GM21717 (cell line): ENCODE data around the gene KRTAP12-3.
"Not testable (repeated sequence)": the region's sequence is repeated elsewhere in the genome, so short reads cannot be mapped to it uniquely, and the experiment has no call there.

Experiments
- ATAC-seq: cut with Tn5 transposase; IDR thresholded peaks from one replicate; pipeline ENCODE4 v1.9.1; 2021; ENCODE audit warnings: mild to moderate bottlenecking, moderate library complexity; ENCODE audit not compliant: unreplicated experiment

Gene KRTAP12-3

DNA sequence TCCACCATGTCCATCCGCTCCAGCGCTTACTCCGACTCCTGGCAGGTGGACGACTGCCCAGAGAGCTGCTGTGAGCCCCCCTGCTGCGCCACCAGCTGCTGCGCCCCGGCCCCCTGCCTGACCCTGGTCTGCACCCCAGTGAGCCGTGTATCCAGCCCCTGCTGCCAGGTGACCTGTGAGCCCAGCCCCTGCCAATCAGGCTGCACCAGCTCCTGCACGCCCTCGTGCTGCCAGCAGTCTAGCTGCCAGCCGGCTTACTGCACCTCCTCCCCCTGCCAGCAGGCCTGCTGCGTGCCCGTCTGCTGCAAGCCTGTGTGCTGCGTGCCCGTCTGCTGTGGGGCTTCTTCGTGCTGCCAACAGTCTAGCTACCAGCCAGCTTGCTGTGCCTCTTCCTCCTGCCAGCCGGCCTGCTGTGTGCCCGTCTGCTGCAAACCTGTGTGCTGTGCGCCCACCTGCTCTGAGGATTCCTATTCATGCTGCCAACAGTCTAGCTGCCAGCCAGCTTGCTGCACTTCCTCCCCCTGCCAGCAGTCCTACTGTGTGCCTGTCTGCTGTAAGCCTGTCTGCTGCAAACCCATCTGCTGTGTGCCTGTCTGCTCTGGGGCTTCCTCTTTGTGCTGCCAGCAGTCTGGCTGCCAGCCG is 30.4 kb upstream of the KRTAP12-3 start:
- not testable (repeated sequence) for ATAC-seq

DNA sequence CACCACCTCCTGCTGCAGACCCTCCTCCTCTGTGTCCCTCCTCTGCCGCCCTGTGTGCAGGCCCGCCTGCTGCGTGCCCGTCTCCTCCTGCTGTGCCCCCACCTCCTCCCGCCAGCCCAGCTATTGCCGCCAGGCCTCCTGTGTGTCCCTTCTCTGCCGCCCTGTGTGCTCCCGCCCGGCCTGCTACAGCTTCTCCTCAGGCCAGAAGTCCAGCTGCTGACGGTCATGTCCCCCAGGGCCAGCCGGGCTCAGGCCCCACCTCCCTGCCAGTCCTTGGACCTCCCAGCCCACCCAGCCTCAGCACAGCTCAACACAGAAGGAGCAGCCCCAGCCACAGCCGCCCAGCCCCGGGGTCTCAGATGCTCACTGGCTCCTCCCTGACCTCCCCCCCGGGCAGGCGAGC is 29.9 kb upstream of the KRTAP12-3 start:
- not testable (repeated sequence) for ATAC-seq

DNA sequence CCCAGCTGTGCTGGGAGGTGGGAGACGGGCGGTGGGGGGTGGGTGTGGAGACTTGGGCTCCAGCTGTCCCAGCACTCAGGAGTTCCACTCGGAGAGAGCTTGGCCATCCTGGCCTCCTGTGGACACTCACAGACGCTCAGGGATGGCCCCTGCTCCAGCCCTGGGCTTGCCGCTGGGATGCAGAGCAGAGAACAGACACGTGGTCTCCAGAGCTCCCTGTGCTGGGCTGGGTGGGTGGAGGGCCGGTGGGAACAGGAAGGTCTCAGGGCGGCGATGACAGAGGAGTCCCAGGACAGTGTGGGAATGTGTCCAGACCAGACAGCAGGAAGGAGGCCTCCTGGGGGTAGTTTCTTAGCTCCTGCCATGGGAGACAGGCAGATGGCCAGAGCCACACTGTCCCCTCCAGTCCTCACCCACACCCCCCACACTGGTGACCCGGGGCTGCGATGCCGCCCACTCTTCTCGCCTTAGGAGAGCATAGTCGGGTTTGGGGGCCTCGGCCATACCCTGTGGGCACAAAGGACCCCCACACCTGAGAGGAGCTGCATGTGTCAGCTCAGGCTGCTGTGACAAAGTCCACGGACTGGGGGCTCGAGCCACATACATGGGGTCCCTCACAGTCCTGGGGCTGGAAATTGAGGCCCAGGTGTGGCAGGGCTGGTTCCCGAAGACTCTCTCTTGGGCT is 28.9 kb upstream of the KRTAP12-3 start:
- no peak for ATAC-seq

DNA sequence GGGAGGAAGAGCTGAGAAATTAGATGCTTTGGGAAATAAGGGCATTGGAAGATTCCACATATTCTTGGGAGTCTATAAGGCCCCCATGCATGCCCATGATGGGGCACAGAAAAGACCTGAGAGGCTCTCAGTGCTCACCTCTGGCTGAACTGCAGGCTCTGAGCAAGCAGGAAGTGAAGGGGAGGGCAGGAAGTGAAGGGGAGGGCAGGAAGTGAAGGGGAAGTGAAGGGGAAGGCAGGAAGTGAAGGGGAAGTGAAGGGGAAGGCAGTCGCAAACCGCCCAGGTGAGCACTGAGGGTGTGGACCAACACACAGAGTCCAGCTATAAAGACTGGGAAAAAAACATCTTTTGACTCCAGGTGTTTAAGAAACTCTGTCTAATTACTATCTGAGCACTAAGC is 27.3 kb upstream of the KRTAP12-3 start:
- no peak for ATAC-seq

- ATAC-seq: no peak
These were observed 25.7 kb upstream of the KRTAP12-3 start for GRCh38 chr21:44632067-44632466.

GRCh38 chr21:44636209-44637017 is 21.3 kb upstream of the KRTAP12-3 start:
- no peak for ATAC-seq

DNA sequence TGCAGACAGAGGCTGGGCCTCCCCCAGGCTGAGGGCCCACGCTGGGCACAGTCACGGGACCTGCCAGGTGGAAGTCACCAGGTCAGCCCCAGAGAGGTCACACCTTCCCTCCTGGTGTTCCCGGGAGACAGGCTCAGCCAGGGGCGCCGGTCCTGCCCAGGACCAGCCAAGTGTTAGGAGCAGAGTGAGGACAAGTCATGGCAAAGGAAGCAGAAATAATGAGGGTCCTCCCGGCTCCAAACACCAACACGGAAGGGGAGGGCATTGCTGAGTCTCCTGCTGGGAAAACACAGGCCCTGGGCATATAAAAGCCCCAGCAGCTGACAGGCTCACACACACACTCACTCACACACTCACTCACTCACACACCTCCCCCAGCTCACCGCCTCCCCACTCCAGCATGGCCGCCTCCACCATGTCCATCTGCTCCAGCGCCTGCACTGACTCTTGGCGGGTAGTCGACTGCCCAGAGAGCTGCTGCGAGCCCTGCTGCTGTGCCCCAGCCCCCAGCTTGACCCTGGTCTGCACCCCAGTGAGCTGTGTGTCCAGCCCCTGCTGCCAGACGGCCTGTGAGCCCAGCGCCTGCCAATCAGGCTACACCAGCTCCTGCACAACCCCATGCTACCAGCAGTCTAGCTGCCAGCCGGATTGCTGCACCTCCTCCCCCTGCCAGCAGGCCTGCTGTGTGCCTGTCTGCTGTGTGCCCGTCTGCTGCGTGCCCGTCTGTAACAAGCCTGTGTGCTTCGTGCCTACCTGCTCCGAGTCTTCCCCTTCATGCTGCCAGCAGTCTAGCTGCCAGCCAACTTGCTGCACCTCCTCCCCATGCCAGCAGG is 20.5 kb upstream of the KRTAP12-3 start, which contains the start of gene KRTAP10-10:
Gene KRTAP10-10, plus strand, starts transcription at position 339 of the 833 bp plus-strand sequence. Its CDS starts 62 bp downstream, at position 401.
- ATAC-seq: no peak

DNA sequence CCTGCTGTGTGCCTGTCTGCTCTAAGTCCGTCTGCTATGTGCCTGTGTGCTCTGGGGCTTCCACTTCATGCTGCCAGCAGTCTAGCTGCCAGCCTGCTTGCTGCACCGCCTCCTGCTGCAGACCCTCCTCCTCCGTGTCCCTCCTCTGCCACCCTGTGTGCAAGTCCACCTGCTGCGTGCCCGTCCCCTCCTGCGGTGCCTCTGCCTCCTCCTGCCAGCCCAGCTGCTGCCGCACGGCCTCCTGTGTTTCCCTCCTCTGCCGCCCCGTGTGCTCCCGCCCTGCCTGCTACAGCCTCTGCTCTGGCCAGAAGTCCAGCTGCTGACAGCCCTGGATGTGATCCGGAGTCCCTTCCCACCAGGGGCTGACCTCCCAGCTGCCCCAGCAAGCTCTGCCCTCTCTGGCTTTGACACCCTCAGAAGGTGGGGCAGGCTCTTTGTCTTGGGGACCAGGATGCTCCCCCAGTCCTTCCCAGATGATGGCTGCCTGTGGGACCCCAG is 19.8 kb upstream of the KRTAP12-3 start:
- not testable (repeated sequence) for ATAC-seq

DNA sequence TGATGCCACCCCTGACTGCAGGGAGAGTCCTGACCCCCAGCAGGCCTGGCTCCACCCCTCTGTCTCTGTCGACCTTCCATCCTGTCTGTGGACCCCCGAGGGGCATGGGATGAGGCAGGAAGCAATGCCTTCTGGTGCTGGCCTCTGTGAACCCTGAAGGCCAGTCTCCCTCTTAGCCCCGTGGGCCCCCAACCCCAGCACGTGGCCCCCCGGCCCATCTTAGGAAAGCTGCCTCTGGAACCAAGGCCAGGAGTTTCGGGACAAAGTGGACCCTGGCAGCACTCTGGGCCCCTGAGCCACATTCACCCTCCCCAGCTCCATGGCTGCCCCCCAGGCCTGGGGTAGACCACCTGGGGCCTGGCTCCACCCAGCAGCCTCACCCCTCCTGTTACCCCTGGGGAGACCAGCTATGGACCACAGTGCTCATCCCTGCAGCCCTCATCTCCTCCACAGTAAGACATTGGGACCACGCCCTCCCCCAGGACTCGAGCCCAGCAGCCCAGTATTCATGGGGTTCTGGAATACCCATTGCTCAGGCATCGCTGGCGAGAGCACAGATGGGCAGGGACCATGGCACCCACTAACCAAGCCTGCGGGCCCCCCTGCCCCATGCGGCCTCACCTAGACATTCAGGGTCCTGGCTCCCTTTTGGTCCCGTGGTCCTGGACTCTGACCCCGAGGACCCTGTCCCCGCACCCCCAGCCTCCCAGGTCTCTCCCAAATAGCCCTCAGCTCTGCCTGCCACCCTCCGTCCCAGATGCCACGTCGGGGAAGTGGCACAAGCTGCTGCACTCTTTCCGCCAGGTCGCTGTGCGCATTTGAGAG is 19.0 kb upstream of the KRTAP12-3 start:
- not testable (repeated sequence) for ATAC-seq

- ATAC-seq: no peak
These were observed 18.4 kb upstream of the KRTAP12-3 start for GRCh38 chr21:44639331-44639655.

- ATAC-seq: no peak
These were observed 17.0 kb upstream of the KRTAP12-3 start for GRCh38 chr21:44640761-44641160.

- ATAC-seq: no peak
These were observed 13.9 kb upstream of the KRTAP12-3 start for GRCh38 chr21:44643741-44644310.

GRCh38 chr21:44644878-44645277 is 12.9 kb upstream of the KRTAP12-3 start:
- ATAC-seq: no peak

- not testable (repeated sequence) for ATAC-seq
These were observed 11.1 kb upstream of the KRTAP12-3 start, which contains the start of gene KRTAP10-11 for GRCh38 chr21:44646366-44647221. TSS of gene KRTAP10-11 (plus strand) at chr21:44646414. CDS start at chr21:44646459, 45 bp downstream.

- no peak for ATAC-seq
These were observed 10.5 kb upstream of the KRTAP12-3 start for GRCh38 chr21:44647222-44647552.

DNA sequence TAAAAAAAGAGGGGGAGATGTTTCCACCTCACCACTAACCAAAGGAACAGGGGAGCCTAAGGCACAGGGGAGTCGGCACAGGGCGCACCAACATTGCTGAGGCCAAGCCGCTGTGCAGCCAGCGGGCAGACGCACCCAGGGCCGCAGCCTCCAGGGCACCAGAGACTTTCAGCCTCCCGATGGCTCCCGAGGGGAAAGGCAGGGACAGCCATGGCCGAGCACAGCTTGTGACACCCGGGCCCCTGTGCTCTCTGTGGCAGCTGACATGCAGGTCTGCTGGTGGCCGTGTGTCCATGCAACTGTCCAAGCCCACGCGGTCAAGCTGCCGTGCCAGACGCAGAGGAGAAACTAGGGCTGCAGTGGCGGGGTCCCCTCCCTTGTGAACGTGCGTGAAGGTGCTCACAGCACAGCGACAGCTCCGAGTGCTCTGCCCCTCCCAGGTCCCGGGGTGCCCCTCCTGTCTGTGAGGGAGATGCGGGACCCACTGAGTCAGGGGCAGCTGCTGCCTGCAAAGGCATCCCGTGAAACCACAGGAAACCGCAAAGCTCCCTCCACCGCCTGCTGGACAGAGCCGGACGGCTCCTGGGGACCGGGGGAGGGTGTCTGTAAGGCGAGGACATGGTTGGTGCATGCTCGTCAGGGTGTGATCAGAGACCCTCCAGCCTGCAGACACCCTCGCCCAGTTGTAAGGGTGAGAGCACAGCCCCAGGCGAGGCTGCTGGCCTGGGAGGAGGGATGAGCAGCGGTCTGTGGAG is 9.0 kb upstream of the KRTAP12-3 start:
- ATAC-seq: no peak

- ATAC-seq: no peak
These were observed 8.1 kb upstream of the KRTAP12-3 start for GRCh38 chr21:44649521-44650100.
